OCI-M2 (cell line): Measurements from ENCODE around the gene TTLL7.

Experiments
- DNase-seq: peaks from one replicate; lab custom pipeline; 2025; ENCODE audit not compliant: unreplicated experiment; lab: John Stamatoyannopoulos, UW

Gene TTLL7

DNA sequence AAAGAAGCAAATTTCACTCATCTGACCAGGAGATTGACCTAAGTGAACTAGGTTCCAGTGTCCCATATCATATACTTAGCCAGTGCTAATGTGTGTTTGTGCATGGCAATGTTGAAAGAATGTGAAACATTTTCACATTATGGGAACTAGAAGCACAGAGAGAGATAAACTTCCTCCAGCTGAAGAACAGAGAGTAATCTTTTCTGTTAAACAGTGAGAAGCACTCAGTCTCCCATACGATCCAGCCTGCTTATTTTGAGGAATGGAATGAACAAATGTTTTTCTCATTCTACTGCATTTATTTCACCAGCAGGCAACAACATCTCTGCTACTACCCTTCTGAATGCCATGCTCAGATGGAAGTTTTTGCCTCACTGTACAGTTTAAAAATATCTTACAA lies 170.5 kb downstream of the TTLL7 start:
- no peak for DNase-seq

DNA sequence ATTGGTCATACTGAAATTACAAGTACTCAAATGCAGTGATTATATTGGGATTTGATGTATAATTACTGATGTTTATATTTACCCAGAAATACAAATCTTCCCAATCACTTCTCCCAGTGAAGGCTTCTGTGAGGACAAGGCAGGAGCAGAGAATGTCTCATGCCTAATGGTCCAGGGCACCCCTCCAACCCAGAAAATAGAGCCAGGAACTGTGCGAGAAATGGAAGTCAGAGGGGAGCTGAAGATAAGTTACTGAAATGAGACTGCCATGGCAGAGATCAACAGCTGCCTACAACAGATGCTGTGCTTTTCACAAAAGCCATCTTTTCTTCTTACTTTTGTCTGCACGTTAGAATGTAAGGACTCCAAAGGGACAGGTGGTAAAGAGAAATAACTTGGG lies 171.2 kb downstream of the TTLL7 start:
- no peak for DNase-seq

DNA sequence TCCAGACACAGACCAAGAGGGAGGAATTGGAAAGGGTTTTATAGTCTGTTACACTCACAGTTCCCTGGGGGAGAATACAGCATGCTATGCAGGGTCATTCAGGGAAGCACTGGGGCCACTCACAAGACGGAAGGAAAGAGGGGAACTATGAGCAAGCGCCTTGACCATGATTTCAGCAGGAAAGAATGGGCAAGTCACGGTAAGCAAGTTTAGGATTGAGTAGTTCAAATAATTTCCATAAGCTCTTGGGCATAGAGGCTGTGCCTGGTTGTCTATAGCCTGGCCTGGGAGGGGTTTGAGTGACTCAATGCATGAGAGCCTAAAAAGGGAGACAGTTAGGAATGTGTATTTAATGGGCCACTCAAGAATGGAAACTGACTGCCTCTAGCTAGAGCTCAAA lies 176.7 kb downstream of the TTLL7 start:
- no peak for DNase-seq

DNA sequence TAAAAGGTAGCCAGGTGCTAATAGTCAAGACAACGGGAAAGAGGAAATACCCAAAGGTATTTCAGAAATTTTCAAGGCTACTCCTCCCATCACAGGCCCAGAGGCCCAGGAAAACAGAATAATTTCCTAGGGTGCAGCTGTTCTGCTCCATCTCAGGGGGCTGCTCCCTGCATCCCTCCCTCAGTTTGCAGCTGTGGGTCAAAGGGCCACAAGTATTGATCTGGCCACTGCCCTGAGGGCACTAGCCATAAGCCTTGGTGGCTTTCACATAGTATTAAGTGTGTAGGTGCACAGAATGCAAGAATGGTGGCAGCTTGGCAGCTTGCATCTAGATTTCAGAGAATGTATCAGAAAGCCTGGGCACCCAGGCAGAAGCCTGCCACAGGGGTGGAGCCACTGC lies 179.5 kb downstream of the TTLL7 start:
- no peak for DNase-seq

DNA sequence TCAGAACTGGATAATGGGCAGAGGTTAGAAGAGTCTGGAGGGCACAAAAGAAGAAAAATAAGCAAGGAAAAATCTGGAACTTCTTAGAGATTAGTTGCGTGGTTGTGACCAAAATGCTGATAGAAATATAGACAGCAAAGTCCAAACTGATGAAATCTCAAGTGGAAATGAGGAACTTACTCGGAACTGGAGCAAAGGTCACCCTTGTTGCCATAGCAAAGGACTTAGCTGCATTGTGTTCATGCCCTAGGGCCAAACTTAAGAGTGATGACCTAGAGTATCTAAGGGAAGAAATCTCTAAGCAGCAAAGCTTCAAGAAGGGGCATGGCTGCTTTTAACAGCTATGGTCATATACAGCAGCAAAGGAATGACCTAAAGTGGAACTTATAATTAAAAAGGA lies 180.0 kb downstream of the TTLL7 start:
- DNase-seq = no peak

DNA sequence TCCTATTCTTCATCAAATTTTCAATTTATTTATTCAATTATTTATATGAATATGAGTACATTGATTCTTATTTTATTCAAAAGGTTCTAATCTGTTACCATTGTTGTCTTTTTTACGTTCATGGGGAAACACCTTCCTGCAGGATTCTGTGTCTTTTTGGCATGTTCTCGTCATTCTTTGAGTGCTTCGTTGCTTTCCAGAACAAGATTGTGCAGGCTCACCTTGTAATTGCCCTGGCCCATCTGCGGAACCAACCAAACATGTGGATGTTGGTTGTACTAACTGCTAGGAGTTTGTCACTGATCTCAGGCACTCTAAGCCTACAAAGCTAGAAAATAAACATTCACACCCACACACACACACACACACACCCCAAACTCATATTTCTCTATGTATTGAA lies 182.1 kb downstream of the TTLL7 start:
- no peak for DNase-seq

DNA sequence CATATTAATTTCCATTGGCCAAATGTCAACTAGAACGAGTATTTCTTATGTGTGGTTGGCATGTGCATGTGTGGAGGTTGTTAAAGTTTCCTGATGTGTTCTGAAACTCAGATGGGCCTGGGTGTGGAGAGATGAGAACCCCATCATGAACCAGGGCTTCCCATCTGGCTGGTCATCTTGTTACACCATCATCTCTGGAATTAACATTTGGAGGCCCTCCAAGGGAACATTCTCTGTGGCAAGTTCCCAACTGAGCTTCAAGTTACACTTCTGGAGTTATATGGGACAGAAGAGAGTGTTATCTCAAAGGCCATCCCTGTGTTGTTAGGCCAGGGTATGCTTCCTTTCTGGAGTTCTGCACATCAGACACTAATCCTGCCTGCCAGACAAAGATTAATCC lies 183.6 kb downstream of the TTLL7 start:
- no peak for DNase-seq
